WERI-Rb-1 (cell line): Measurements from ENCODE around the gene CEBPZ.
A peak's percentile ranks its signal among the peaks of the same experiment; 100 is the strongest.

ENCODE experiments used
- DNase-seq: peaks from one replicate; pipeline ENCODE4 v3.0.0-alpha.2; 2020
- H3K27ac ChIP-seq: fragments of 250-450 bp; sonication (Bioruptor Pico); 2 replicates; pipeline ENCODE4 v1.5.1; 2020; ENCODE audit warnings: mild to moderate bottlenecking, moderate library complexity
- H3K27me3 ChIP-seq: fragments of 250-450 bp; sonication (Bioruptor Pico); 2 replicates; pipeline ENCODE4 v1.5.1; 2021; ENCODE audit warnings: mild to moderate bottlenecking, low read depth, moderate library complexity; ENCODE audit not compliant: insufficient read depth, severe bottlenecking
- H3K36me3 ChIP-seq: fragments of 250-450 bp; sonication (Bioruptor Pico); 2 replicates; pipeline ENCODE4 v1.5.1; 2020; ENCODE audit warnings: mild to moderate bottlenecking, moderate library complexity
- H3K4me3 ChIP-seq: 2 replicates; pipeline ENCODE4 v1.5.1; 2011; ENCODE audit warnings: low read depth, mild to moderate bottlenecking, control low read depth, low read length
- H3K9me3 ChIP-seq: fragments of 250-450 bp; sonication (Bioruptor Pico); 2 replicates; pipeline ENCODE4 v1.5.1; 2021; ENCODE audit warnings: mild to moderate bottlenecking, moderate library complexity; ENCODE audit not compliant: severe bottlenecking
- TF ChIP-seq, protein P1 (sequence below): IDR thresholded peaks from 2 replicates; pipeline ENCODE4 v1.5.1; 2011; ENCODE audit warnings: low read depth, mild to moderate bottlenecking, control low read depth, inconsistent platforms, low read length

CEBPZ gene

DNA sequence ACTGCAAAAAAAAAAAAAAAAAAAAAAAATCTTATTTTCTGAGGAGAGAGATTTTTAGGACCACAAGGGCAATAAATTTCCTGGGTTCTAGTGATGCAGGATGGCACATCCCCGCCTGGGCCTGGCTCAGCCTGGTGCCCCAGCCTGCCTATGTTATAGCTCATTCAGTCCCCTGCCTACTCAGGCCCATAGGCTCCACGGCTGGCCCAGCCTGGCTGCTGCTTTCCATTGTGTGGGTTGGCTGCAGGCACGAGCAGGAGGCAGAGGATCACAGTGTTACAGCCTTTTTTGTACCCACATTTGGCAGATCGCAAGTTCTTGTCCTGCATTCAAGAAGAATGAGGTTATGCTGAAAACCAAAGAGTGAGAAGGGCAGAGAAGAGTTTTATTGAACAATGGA is 40.1 kb downstream of the CEBPZ start:
- no peak overlapping the region for H3K4me3 ChIP-seq
- no peaks in the 10 kb centered on the region for H3K27me3 ChIP-seq
- H3K9me3 ChIP-seq, result no peaks in the 10 kb centered on the region
- no peak for DNase-seq
- H3K27ac ChIP-seq, result no peak overlapping the region
- H3K36me3 ChIP-seq, result no peaks in the 10 kb centered on the region
- TF ChIP-seq, protein P1, sequence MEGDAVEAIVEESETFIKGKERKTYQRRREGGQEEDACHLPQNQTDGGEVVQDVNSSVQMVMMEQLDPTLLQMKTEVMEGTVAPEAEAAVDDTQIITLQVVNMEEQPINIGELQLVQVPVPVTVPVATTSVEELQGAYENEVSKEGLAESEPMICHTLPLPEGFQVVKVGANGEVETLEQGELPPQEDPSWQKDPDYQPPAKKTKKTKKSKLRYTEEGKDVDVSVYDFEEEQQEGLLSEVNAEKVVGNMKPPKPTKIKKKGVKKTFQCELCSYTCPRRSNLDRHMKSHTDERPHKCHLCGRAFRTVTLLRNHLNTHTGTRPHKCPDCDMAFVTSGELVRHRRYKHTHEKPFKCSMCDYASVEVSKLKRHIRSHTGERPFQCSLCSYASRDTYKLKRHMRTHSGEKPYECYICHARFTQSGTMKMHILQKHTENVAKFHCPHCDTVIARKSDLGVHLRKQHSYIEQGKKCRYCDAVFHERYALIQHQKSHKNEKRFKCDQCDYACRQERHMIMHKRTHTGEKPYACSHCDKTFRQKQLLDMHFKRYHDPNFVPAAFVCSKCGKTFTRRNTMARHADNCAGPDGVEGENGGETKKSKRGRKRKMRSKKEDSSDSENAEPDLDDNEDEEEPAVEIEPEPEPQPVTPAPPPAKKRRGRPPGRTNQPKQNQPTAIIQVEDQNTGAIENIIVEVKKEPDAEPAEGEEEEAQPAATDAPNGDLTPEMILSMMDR, result no peak

GRCh38 chr2:37190290-37190689 is 41.1 kb downstream of the CEBPZ start:
- Histone ChIP-seq H3K27me3 (no peaks in the 10 kb centered on the region), H3K9me3 (no peaks in the 10 kb centered on the region), H3K27ac (no peak overlapping the region), H3K36me3 (no peaks in the 10 kb centered on the region), H3K4me3 (no peak overlapping the region)
- TF ChIP-seq, protein P1, result no peak
- no peak for DNase-seq

- Histone ChIP-seq H3K9me3 (no peaks in the 10 kb centered on the region), H3K36me3 (no peaks in the 10 kb centered on the region), H3K27me3 (no peaks in the 10 kb centered on the region), H3K27ac (no peak overlapping the region), H3K4me3 (no peak overlapping the region)
- TF ChIP-seq, protein P1, result peak; percentile 16; the same call in 1 of the 2 replicates
- peak; percentile 41 for DNase-seq
These were observed 41.8 kb downstream of the CEBPZ start for GRCh38 chr2:37189452-37190153.

DNA sequence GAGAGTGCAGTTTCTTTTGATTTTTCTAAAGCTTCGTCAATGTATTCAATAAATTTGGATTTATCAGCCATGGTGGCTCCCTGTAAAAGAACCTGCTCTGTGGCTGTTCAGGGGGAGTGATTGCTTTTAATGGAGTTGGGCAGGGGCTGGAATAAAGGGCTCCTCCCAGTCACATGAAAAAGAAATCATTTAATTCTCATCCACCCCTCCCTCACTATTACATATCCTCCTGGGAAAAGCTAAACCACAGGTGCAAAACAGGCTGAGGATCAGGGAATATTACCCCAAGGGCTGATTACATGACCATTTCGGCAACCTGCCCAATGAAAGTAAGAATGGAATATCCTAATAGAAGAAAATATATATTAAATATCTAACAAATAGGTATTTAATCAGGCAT is 42.8 kb downstream of the CEBPZ start, which contains the start of gene SULT6B1:
Gene SULT6B1, minus strand, starts transcription at position 101 of the 400 bp plus-strand sequence. Its CDS starts 30 bp downstream, at position 71.
- TF ChIP-seq, protein P1, result no peak
- Histone ChIP-seq H3K27ac (no peak within 1 kb of the TSS), H3K9me3 (no peaks in the 10 kb centered on the region), H3K36me3 (no peaks in the 10 kb centered on the region), H3K27me3 (no peaks in the 10 kb centered on the region), H3K4me3 (no peak within 1 kb of the TSS)
- no peak for DNase-seq

- Histone ChIP-seq H3K27ac (no peak overlapping the region), H3K36me3 (no peaks in the 10 kb centered on the region), H3K27me3 (no peaks in the 10 kb centered on the region), H3K9me3 (no peaks in the 10 kb centered on the region), H3K4me3 (no peak overlapping the region)
- TF ChIP-seq, protein P1, result no peak
- DNase-seq, result no peak
These were observed 49.4 kb downstream of the CEBPZ start for GRCh38 chr2:37181726-37182684.
